Upper lobe of left lung (tissue), 6 donors: ENCODE data around the gene AHRR. TPM values are rescaled to one million over a fixed set of nuclear protein-coding genes. Genes with fewer than 3 reads are reported as not detected.

Source experiments
- ATAC-seq, 2 donors: fragments of 200-7000 bp; cut with Tn5 transposase; one replicate each; pipeline ENCODE4 v1.9.1; 2022; ENCODE audit warnings: mild to moderate bottlenecking in 2 of 2, moderate library complexity in 2 of 2; ENCODE audit not compliant: low FRiP score in 2 of 2
- DNase-seq, 2 donors: peaks; one replicate each; pipeline ENCODE4 v3.0.0-alpha.2; 2019 to 2020
- H3K27ac ChIP-seq, 4 donors: fragments of 200-600 bp; sonication (generic); one replicate each; pipeline ENCODE4 v1.5.1; 2016 to 2019
- H3K27me3 ChIP-seq, 4 donors: fragments of 200-600 bp; sonication (generic); one replicate each; pipeline ENCODE4 v1.5.1; 2017 to 2019
- H3K36me3 ChIP-seq, 4 donors: fragments of 200-600 bp; sonication (generic); one replicate each; pipeline ENCODE4 v1.5.1; 2016 to 2019
- H3K4me1 ChIP-seq, 4 donors: fragments of 200-600 bp; sonication (generic); one replicate each; pipeline ENCODE4 v1.5.1; 2018 to 2019
- H3K4me3 ChIP-seq, 4 donors: fragments of 200-600 bp; sonication (generic); one replicate each; pipeline ENCODE4 v1.5.1; 2017 to 2019; ENCODE audit warnings: mild to moderate bottlenecking in 2 of 4, moderate library complexity in 1 of 4
- H3K9me3 ChIP-seq, 4 donors: fragments of 200-600 bp; sonication (generic); one replicate each; pipeline ENCODE4 v1.5.1; 2018 to 2019
- CTCF ChIP-seq, 6 experiments: fragments of 450-650 bp in 4 of 6; fragments of 200-600 bp in 2 of 6; sonication (generic) in 2 of 6; IDR thresholded peaks; one replicate each; pipeline ENCODE4 v1.5.1; 2016 to 2019; ENCODE audit warnings: antibody characterized with exemption in 6 of 6
- EP300 ChIP-seq, 4 donors: sonication (generic); formaldehyde crosslinking; IDR thresholded peaks; one replicate each; pipeline ENCODE4 v1.5.1; 2017; ENCODE audit warnings: antibody characterized with exemption in 4 of 4, control low read depth in 2 of 4
- POLR2A ChIP-seq, 4 donors: fragments of 450-650 bp; IDR thresholded peaks; one replicate each; pipeline ENCODE4 v1.5.1; 2016 to 2017; ENCODE audit warnings: antibody characterized with exemption in 4 of 4, mild to moderate bottlenecking in 2 of 4
- POLR2AphosphoS5 ChIP-seq, 2 donors: sonication (generic); formaldehyde crosslinking; IDR thresholded peaks; one replicate each; pipeline ENCODE4 v1.5.1; 2017; ENCODE audit warnings: antibody characterized with exemption in 2 of 2
- WGBS, 2 donors: methylation state at CpG; one replicate each; pipeline ENCODE4 v1.1.5; 2017 to 2018; 5-methylcytosine and 5-hydroxymethylcytosine counted together
- total RNA-seq, 6 donors: library from RNA; depleted of rRNA in 4 of 6; stranded (reverse); fragments of >200 nt in 4 of 6; gene quantifications; one replicate each; pipeline versions ENCODE4 v1.1.0 to v1.2.1, GENCODE V29; 2016 to 2021
- donor health status: DM: no; HTN: no; CAD: no; lungs with moderate emphysema.
- donor health status: DM: no; HTN: yes; CAD: no; lungs with severe emphysema.

The AHRR gene
- total RNA-seq, 6 donors from 2014 or later, result 1.3 to 8.6 (median 4.4) TPM

GRCh38 chr5:464446-464842 lies 142.9 kb downstream of the AHRR start:
- DNase-seq, result peak; percentile 8 to 53

GRCh38 chr5:464843-465590 lies 143.5 kb downstream of the AHRR start:
- H3K4me3 ChIP-seq, result no peak overlapping the region
- H3K36me3 ChIP-seq, result peaks cover 15 to 79% (median 58%) of the 10 kb centered on the region in 4 donors
- TF ChIP-seq POLR2AphosphoS5 (IDR thresholded peaks at IDR 0.05) (no peak), CTCF (IDR thresholded peaks at IDR 0.05) (no peak), POLR2A (IDR thresholded peaks at IDR 0.05) (no peak), EP300 (IDR thresholded peaks at IDR 0.05) (no peak)
- peak; percentile 19 to 85 for DNase-seq
- no peaks in the 10 kb centered on the region for H3K4me1 ChIP-seq
- peak; percentile 26 to 50 for ATAC-seq
- no peaks in the 10 kb centered on the region for H3K27me3 ChIP-seq
- WGBS, 2 donors, result 94 to 95% methylated on average over 50 to 63 of the region's 63 CpGs
- no peaks in the 10 kb centered on the region for H3K9me3 ChIP-seq
- no peak overlapping the region for H3K27ac ChIP-seq

More at GRCh38 chr5:464446-464842, 142.9 kb downstream of the AHRR start:
- no peak for ATAC-seq
- Histone ChIP-seq H3K36me3 (peaks cover 15 to 82% (median 64%) of the 10 kb centered on the region in 4 donors), H3K27me3 (no peaks in the 10 kb centered on the region), H3K4me3 (no peak overlapping the region), H3K9me3 (no peaks in the 10 kb centered on the region), H3K4me1 (no peaks in the 10 kb centered on the region), H3K27ac (no peak overlapping the region)
- 93 to 95% methylated on average over 19 of the region's 19 CpGs for WGBS, 2 donors
- no peak for TF ChIP-seq EP300 (IDR thresholded peaks at IDR 0.05)
- TF ChIP-seq POLR2AphosphoS5 (IDR thresholded peaks at IDR 0.05), result no peak
- no peak for TF ChIP-seq CTCF (IDR thresholded peaks at IDR 0.05)
- TF ChIP-seq POLR2A (IDR thresholded peaks at IDR 0.05), result no peak

GRCh38 chr5:465591-466403 lies 144.3 kb downstream of the AHRR start:
- Histone ChIP-seq H3K27me3 (no peaks in the 10 kb centered on the region), H3K4me3 (no peak overlapping the region), H3K4me1 (peaks cover 0 to under 1% (median 0%) of the 10 kb centered on the region in 4 donors), H3K36me3 (peaks cover 15 to 72% (median 52%) of the 10 kb centered on the region in 4 donors), H3K27ac (no peak overlapping the region), H3K9me3 (no peaks in the 10 kb centered on the region)
- no peak for TF ChIP-seq CTCF (IDR thresholded peaks at IDR 0.05)
- TF ChIP-seq POLR2A (IDR thresholded peaks at IDR 0.05), result no peak
- TF ChIP-seq POLR2AphosphoS5 (IDR thresholded peaks at IDR 0.05), result no peak
- no peak for TF ChIP-seq EP300 (IDR thresholded peaks at IDR 0.05)
- 97% methylated on average over 13 to 29 of the region's 29 CpGs for WGBS, 2 donors
- DNase-seq (peak in 1 of 2 donors; percentile 71), ATAC-seq (peak; percentile 13 to 18)

GRCh38 chr5:466661-467310 lies 145.3 kb downstream of the AHRR start:
- Histone ChIP-seq H3K4me3 (no peak overlapping the region), H3K27me3 (no peaks in the 10 kb centered on the region), H3K9me3 (no peaks in the 10 kb centered on the region), H3K27ac (no peak overlapping the region), H3K4me1 (peaks cover 4 to 10% (median 8%) of the 10 kb centered on the region in 4 donors), H3K36me3 (peaks cover 15 to 66% (median 46%) of the 10 kb centered on the region in 4 donors)
- WGBS, 2 donors, result 93 to 95% methylated on average over 22 to 30 of the region's 30 CpGs
- no peak for ATAC-seq
- TF ChIP-seq EP300 (IDR thresholded peaks at IDR 0.05) (no peak), CTCF (IDR thresholded peaks at IDR 0.05) (no peak), POLR2AphosphoS5 (IDR thresholded peaks at IDR 0.05) (no peak), POLR2A (IDR thresholded peaks at IDR 0.05) (no peak)
- peak in 1 of 2 donors; percentile 73 for DNase-seq
